Peyer's patch (tissue), 4 donors: ENCODE data around the gene BAZ1B. TPM values are rescaled to one million over a fixed set of nuclear protein-coding genes. Genes with fewer than 3 reads are reported as not detected.

ENCODE experiments used
- DNase-seq, 3 donors: peaks; one replicate each; pipeline ENCODE4 v3.0.0-alpha.2; 2017 to 2019
- H3K27ac ChIP-seq, 4 donors: fragments of 200-600 bp; sonication (generic); one replicate each; pipeline ENCODE4 v1.5.1; 2016 to 2019
- H3K27me3 ChIP-seq, 2 donors: fragments of 200-600 bp; sonication (generic); one replicate each; pipeline ENCODE4 v1.5.1; 2019
- H3K36me3 ChIP-seq, 3 donors: fragments of 200-600 bp; sonication (generic); one replicate each; pipeline ENCODE4 v1.5.1; 2016 to 2019
- H3K4me1 ChIP-seq, 4 donors: fragments of 200-600 bp; sonication (generic); one replicate each; pipeline ENCODE4 v1.5.1; 2016 to 2019
- H3K4me3 ChIP-seq, 4 donors: fragments of 200-600 bp; sonication (generic); 1 replicate in 3 of 4; 2 replicates in 1 of 4; pipeline ENCODE4 v1.5.1; 2016 to 2019; ENCODE audit warnings: mild to moderate bottlenecking in 1 of 4
- H3K9me3 ChIP-seq, 4 donors: fragments of 200-600 bp; sonication (generic); one replicate each; pipeline ENCODE4 v1.5.1; 2016 to 2019; ENCODE audit warnings: mild to moderate bottlenecking in 1 of 4
- POLR2A ChIP-seq, 2 donors: fragments of 450-650 bp; IDR thresholded peaks; one replicate each; pipeline ENCODE4 v1.5.1; 2017; ENCODE audit warnings: antibody characterized with exemption in 2 of 2, mild to moderate bottlenecking in 2 of 2, moderate library complexity in 2 of 2
- total RNA-seq, 4 donors: library from RNA; depleted of rRNA; stranded (reverse); fragments of >200 nt; gene quantifications; one replicate each; pipeline ENCODE4 v1.1.0, GENCODE V29; 2016
- TF ChIP-seq, protein P1 (sequence below), 6 experiments: fragments of 450-650 bp in 4 of 6; fragments of 200-600 bp in 2 of 6; sonication (generic) in 1 of 6; IDR thresholded peaks; one replicate each; pipeline ENCODE4 v1.5.1; 2017 to 2019; ENCODE audit warnings: antibody characterized with exemption in 6 of 6, mild to moderate bottlenecking in 3 of 6, moderate library complexity in 1 of 6

Gene BAZ1B
- total RNA-seq, 4 donors from 2014 or later: 38.6 to 162 (median 52.6) TPM

DNA sequence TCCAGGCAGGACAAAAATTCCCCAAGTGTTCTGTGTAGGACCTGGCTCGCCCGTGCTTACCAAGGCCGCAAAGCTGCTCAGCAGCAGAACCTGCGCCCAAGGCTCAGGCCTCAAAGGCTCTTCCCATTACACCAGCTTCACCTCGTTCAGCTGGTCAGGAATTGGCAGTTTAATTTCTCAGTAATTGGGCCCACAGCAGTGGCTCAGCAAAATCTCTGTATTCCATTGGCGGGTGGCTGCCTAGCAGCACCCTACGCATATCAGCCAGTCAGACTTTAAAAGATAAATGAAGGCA, 82.7 kb downstream of the BAZ1B start:
- no peak overlapping the region for H3K27ac ChIP-seq
- peaks cover 0 to 41% (median 0%) of the 10 kb centered on the region in 3 donors for H3K36me3 ChIP-seq
- no peaks in the 10 kb centered on the region for H3K27me3 ChIP-seq
- DNase-seq: no peak
- TF ChIP-seq, protein P1, sequence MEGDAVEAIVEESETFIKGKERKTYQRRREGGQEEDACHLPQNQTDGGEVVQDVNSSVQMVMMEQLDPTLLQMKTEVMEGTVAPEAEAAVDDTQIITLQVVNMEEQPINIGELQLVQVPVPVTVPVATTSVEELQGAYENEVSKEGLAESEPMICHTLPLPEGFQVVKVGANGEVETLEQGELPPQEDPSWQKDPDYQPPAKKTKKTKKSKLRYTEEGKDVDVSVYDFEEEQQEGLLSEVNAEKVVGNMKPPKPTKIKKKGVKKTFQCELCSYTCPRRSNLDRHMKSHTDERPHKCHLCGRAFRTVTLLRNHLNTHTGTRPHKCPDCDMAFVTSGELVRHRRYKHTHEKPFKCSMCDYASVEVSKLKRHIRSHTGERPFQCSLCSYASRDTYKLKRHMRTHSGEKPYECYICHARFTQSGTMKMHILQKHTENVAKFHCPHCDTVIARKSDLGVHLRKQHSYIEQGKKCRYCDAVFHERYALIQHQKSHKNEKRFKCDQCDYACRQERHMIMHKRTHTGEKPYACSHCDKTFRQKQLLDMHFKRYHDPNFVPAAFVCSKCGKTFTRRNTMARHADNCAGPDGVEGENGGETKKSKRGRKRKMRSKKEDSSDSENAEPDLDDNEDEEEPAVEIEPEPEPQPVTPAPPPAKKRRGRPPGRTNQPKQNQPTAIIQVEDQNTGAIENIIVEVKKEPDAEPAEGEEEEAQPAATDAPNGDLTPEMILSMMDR (IDR thresholded peaks at IDR 0.05): no peak
- no peak for TF ChIP-seq POLR2A (IDR thresholded peaks at IDR 0.05)
- H3K9me3 ChIP-seq: peaks cover 0 to 2% (median 0%) of the 10 kb centered on the region in 4 donors
- H3K4me3 ChIP-seq: no peak overlapping the region
- no peaks in the 10 kb centered on the region for H3K4me1 ChIP-seq

DNA sequence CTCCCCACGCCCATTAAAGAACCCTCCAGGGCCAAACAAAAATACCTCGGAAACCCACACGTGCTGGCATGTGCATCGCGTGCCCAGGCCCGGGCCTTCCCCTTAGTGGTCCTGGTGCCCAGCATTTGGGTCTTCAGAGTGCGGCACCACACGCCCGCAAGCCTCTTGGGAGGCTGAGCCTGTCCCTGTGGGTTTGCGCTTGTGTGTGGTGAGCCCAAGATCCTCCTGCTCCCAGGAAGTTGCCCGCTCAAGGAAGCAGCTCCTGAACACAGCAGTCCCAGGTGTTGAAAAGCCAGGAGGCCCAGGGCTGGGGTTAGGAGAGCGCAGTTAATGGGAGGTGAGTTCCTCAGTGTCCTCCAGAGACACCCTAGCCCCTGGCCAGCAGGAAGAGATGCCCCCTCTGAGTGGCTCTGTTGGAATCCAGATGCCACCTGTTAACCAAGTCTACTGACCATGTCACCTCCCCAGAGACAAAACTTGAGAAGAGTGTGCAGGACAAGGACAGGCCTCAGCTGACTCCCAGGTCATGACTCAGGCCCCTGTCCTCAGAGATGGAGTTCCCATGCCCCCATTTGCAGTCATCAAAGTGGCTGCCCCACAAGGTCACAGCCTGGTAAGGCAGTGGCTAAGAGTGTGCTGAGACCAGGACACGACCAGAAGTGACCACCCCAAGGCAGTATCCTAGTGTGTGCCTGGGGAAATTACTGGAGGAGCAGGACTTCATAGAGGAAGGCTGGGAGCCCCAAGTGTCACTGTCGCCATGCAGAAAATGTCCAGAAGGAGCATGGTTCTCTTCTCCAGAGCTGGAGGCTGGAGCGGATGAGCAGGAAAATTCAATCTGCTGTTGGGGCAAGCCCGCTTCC, 83.3 kb downstream of the BAZ1B start:
- Histone ChIP-seq H3K4me1 (peaks cover 0 to 5% (median 0%) of the 10 kb centered on the region in 4 donors), H3K4me3 (no peak overlapping the region), H3K9me3 (peaks cover 0 to 8% (median 0%) of the 10 kb centered on the region in 4 donors), H3K27me3 (no peaks in the 10 kb centered on the region), H3K36me3 (peaks cover 0 to 35% (median 0%) of the 10 kb centered on the region in 3 donors), H3K27ac (no peak overlapping the region)
- DNase-seq: no peak
- TF ChIP-seq POLR2A (IDR thresholded peaks at IDR 0.05): no peak
- TF ChIP-seq, protein P1 (IDR thresholded peaks at IDR 0.05): no peak

DNA sequence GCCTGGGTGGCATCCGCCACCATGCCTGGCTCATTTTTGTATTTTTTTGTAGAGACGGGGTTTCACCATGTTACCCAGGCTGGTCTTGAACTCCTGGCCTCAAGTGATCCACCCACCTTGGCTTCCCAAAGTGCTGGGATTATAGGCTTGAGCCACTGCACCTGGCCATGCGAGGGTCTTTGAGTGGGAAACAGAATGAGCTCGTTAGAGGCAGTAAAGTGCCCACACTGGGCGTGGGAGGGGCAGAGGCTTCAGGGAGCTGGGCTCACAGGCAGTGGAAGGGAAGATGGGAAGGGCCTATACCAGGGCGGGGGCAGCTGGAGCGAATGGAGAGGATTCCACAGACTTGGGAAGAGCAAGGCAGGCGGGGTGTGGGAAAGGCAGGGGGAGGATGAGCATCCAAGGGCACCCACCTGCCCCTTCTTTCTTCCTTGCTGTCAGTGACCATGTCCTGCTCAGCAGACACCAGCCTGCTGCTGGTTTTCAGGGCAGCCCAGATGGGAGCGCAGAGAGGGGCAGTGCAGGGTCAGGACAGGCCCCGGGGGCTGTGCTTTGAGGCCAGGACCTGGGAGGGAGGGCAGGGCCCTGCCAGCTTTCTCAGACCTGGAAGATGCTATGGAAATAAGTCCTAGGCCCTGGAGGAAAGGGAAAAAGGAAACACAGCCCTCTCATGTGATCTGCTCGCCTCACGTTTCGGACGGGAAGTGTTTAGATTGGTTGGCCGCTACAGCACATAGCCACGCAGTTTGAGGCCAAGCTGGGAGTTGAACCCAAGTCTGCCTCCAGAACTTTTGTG, 84.3 kb downstream of the BAZ1B start:
- Histone ChIP-seq H3K27ac (no peak overlapping the region), H3K4me3 (no peak overlapping the region), H3K4me1 (peaks cover 0 to 5% (median 0%) of the 10 kb centered on the region in 4 donors), H3K27me3 (no peaks in the 10 kb centered on the region), H3K36me3 (peaks cover 0 to 25% (median 0%) of the 10 kb centered on the region in 3 donors), H3K9me3 (peaks cover 0 to 9% (median 0%) of the 10 kb centered on the region in 4 donors)
- TF ChIP-seq, protein P1 (IDR thresholded peaks at IDR 0.05): no peak
- TF ChIP-seq POLR2A (IDR thresholded peaks at IDR 0.05): no peak
- DNase-seq: no peak

DNA sequence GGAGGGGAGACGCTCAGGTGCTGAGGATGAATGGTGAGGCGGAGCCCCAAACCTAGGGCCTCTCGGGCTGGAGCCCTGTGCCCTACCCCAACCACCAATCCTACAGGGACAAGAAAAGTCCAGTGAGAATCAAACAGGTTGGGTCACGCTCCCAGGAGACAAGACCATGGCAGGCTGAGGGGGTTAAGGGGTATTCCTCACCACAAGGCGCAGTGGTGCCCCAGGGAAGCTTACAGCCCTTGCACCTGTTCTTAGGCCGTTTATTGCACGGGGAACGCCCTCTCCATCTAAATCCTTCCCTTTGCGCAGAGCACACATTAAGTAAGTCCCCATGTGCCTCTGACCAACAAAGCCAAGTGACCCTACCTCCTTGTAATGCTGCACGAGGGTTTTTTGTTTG, 85.0 kb downstream of the BAZ1B start:
- H3K9me3 ChIP-seq: peaks cover 0 to 9% (median 0%) of the 10 kb centered on the region in 4 donors

More for the DNA sequence above, 85.0 kb downstream of the BAZ1B start:
- Histone ChIP-seq H3K36me3 (peaks cover 0 to 18% (median 0%) of the 10 kb centered on the region in 3 donors), H3K4me3 (no peak overlapping the region), H3K27me3 (no peaks in the 10 kb centered on the region), H3K4me1 (peaks cover 0 to 5% (median 0%) of the 10 kb centered on the region in 4 donors), H3K27ac (no peak overlapping the region)
- no peak for DNase-seq
- TF ChIP-seq, protein P1 (IDR thresholded peaks at IDR 0.05): no peak
- no peak for TF ChIP-seq POLR2A (IDR thresholded peaks at IDR 0.05)
